Measurements from ENCODE around the gene CTNNA2.

The CTNNA2 gene

DNA sequence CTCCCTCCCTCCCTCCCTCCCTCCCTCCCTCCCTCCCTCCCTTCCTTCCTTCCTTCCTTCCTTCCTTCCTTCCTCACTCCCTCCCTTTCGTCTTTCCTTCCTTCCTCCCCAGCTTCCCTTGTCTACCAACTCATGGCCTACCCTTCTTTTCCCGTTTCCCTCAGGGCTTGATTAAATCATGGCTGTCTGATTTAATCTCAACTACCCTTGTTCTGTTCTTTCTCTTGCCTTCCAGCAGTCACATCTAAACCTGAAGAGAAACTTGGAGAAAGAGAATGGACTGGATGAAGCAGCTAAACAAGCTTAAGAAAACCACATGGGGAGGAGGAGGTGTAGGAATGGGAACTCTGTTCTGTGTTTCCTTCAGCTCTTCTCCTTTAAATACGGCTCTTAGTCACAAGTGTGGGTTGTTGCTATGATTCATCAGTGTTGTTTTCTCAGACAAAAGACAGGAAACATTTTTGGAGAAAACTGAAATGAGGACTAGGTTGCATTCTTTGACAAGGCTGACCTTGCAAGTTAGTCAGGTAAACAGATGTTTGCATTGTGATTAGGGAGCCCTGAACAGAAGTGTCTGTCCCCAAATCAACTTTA is 613.8 kb downstream of the CTNNA2 start:
- no peak overlapping the region for H2AFZ ChIP-seq (ENCODE audit: low read depth, low read length)
- no peak overlapping the region for H3K14ac ChIP-seq (ENCODE audit: low read length in 2 of 2)

DNA sequence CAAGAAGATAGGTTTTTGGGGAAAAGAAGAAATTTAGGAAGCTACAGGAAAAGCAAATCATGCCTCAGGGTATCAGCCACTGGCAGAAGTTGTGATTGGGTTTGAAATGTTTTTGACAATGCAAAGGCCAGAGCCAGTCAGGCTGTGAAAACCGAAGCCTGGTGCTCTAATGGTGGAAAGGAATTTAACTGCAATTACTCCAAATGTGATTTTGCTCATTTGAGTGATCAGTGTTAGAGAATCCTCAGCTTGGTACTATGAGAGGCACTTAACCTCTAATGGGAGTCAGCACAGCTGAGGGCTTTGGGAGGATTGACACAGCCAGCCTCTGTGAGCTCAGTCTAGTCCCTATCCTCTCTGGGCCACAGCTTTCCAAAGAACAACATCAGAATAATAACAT is 615.2 kb downstream of the CTNNA2 start:
- Histone ChIP-seq H2BK15ac (ENCODE audit: low read depth, poor library complexity, severe bottlenecking) (no peak overlapping the region), H3K18ac (ENCODE audit: low read depth in 1 of 2, low read length in 2 of 2) (no peak overlapping the region), H2AFZ (ENCODE audit: low read depth, low read length) (no peak overlapping the region), H4K91ac (ENCODE audit: low read length) (no peak overlapping the region), H3K9ac (ENCODE audit: low read length) (no peak overlapping the region), H3K9me3 (ENCODE audit: control insufficient read depth, low read length) (no peaks in the 10 kb centered on the region), H3K23ac (ENCODE audit: low read length in 2 of 2) (no peak overlapping the region), H2AK5ac (ENCODE audit: low read length, severe bottlenecking) (no peak overlapping the region), H3K27ac (ENCODE audit: low read length, poor library complexity, severe bottlenecking) (no peak overlapping the region), H2BK5ac (ENCODE audit: low read depth, low read length, poor library complexity, severe bottlenecking) (no peak overlapping the region), H2BK12ac (ENCODE audit: low read length in 2 of 2) (no peak overlapping the region), H3K4me2 (ENCODE audit: low read length, poor library complexity, severe bottlenecking) (no peak overlapping the region), H3K14ac (ENCODE audit: low read length in 2 of 2) (no peak overlapping the region), H2BK120ac (ENCODE audit: low read depth, low read length) (no peak overlapping the region), H4K8ac (ENCODE audit: low read length) (no peak overlapping the region), H3K27me3 (ENCODE audit: control insufficient read depth in 1 of 2, insufficient read depth in 1 of 2, low read length in 2 of 2) (peaks cover 0 to 5% of the 10 kb centered on the region in 2 experiments), H3K4me1 (ENCODE audit: control insufficient read depth, insufficient read depth, low read depth, low read length) (no peaks in the 10 kb centered on the region), H3K36me3 (ENCODE audit: control insufficient read depth in 1 of 2, insufficient read depth in 2 of 2, low read depth in 1 of 2, low read length in 2 of 2) (no peaks in the 10 kb centered on the region), H3K4me3 (ENCODE audit: insufficient read depth in 1 of 2, low read depth in 1 of 2, low read length in 2 of 2) (no peak overlapping the region), H3K4ac (ENCODE audit: low read depth in 1 of 2, low read length in 2 of 2) (no peak overlapping the region), H3K79me1 (replicated peaks; ENCODE audit: low read length, poor library complexity, severe bottlenecking) (no peaks in the 10 kb centered on the region)
- 38% methylated on average over 1 of the region's 1 CpG for WGBS
- DNase-seq: no peak

More for the DNA sequence above, 613.8 kb downstream of the CTNNA2 start:
- H2AK5ac ChIP-seq (ENCODE audit: low read length, severe bottlenecking): no peak overlapping the region
- no peak overlapping the region for H3K4me3 ChIP-seq (ENCODE audit: insufficient read depth in 1 of 2, low read depth in 1 of 2, low read length in 2 of 2)
- H3K79me1 ChIP-seq (replicated peaks; ENCODE audit: low read length, poor library complexity, severe bottlenecking): no peaks in the 10 kb centered on the region
- no peak overlapping the region for H3K23ac ChIP-seq (ENCODE audit: low read length in 2 of 2)
- H3K36me3 ChIP-seq (ENCODE audit: control insufficient read depth in 1 of 2, insufficient read depth in 2 of 2, low read depth in 1 of 2, low read length in 2 of 2): no peaks in the 10 kb centered on the region
- H3K4me2 ChIP-seq (ENCODE audit: low read length, poor library complexity, severe bottlenecking): no peak overlapping the region
- H3K4me1 ChIP-seq (ENCODE audit: control insufficient read depth, insufficient read depth, low read depth, low read length): no peaks in the 10 kb centered on the region
- no peak overlapping the region for H2BK15ac ChIP-seq (ENCODE audit: low read depth, poor library complexity, severe bottlenecking)
- DNase-seq: no peak
- 63% methylated on average over 3 of the region's 3 CpGs for WGBS
- H2BK12ac ChIP-seq (ENCODE audit: low read length in 2 of 2): no peak overlapping the region
- no peak overlapping the region for H2BK120ac ChIP-seq (ENCODE audit: low read depth, low read length)
- H4K91ac ChIP-seq (ENCODE audit: low read length): no peak overlapping the region
- H3K27ac ChIP-seq (ENCODE audit: low read length, poor library complexity, severe bottlenecking): no peak overlapping the region
- no peak overlapping the region for H3K18ac ChIP-seq (ENCODE audit: low read depth in 1 of 2, low read length in 2 of 2)
- no peak overlapping the region for H4K8ac ChIP-seq (ENCODE audit: low read length)
- H3K9me3 ChIP-seq (ENCODE audit: control insufficient read depth, low read length): no peaks in the 10 kb centered on the region
- H2BK5ac ChIP-seq (ENCODE audit: low read depth, low read length, poor library complexity, severe bottlenecking): no peak overlapping the region
- H3K27me3 ChIP-seq (ENCODE audit: control insufficient read depth in 1 of 2, insufficient read depth in 1 of 2, low read length in 2 of 2): peaks cover 0 to 10% of the 10 kb centered on the region in 2 experiments
- no peak overlapping the region for H3K4ac ChIP-seq (ENCODE audit: low read depth in 1 of 2, low read length in 2 of 2)
- no peak overlapping the region for H3K9ac ChIP-seq (ENCODE audit: low read length)

DNA sequence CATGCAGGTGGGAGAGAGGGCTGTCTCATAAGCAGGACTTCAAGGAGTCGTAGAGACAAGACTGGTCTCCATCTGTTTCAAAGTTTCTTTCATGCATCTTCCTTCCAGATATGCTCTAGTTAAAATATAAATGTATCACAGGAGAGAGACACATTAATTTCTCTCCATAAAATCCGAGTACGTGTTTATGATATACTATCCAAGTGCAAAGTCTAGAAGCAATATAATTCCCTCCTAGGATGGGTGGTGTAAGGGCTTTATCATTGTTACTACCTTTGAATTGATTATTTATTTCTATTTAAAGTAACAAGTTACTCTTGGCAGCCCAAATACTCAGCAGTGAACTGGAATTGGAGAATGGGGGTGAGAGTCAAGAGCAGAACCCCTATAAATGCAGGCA is 619.4 kb downstream of the CTNNA2 start:
- no peak overlapping the region for H3K4ac ChIP-seq (ENCODE audit: low read depth in 1 of 2, low read length in 2 of 2)
- no peak overlapping the region for H2AK5ac ChIP-seq (ENCODE audit: low read length, severe bottlenecking)
- H3K4me2 ChIP-seq (ENCODE audit: low read length, poor library complexity, severe bottlenecking): no peak overlapping the region
- H3K23ac ChIP-seq (ENCODE audit: low read length in 2 of 2): no peak overlapping the region
- no peak overlapping the region for H3K27ac ChIP-seq (ENCODE audit: low read length, poor library complexity, severe bottlenecking)
- H2BK15ac ChIP-seq (ENCODE audit: low read depth, poor library complexity, severe bottlenecking): no peak overlapping the region
- no peaks in the 10 kb centered on the region for H3K36me3 ChIP-seq (ENCODE audit: control insufficient read depth in 1 of 2, insufficient read depth in 2 of 2, low read depth in 1 of 2, low read length in 2 of 2)
- H2AFZ ChIP-seq (ENCODE audit: low read depth, low read length): no peak overlapping the region
- no peak overlapping the region for H4K91ac ChIP-seq (ENCODE audit: low read length)
- no peak overlapping the region for H3K4me3 ChIP-seq (ENCODE audit: insufficient read depth in 1 of 2, low read depth in 1 of 2, low read length in 2 of 2)
- H3K9ac ChIP-seq (ENCODE audit: low read length): no peak overlapping the region
- no peak for DNase-seq
- no peaks in the 10 kb centered on the region for H3K4me1 ChIP-seq (ENCODE audit: control insufficient read depth, insufficient read depth, low read depth, low read length)
- no peak overlapping the region for H4K8ac ChIP-seq (ENCODE audit: low read length)
- no peak overlapping the region for H2BK12ac ChIP-seq (ENCODE audit: low read length in 2 of 2)
- no peak overlapping the region for H3K18ac ChIP-seq (ENCODE audit: low read depth in 1 of 2, low read length in 2 of 2)
- H3K79me1 ChIP-seq (replicated peaks; ENCODE audit: low read length, poor library complexity, severe bottlenecking): no peaks in the 10 kb centered on the region
- peaks cover 0 to 5% of the 10 kb centered on the region in 2 experiments for H3K27me3 ChIP-seq (ENCODE audit: control insufficient read depth in 1 of 2, insufficient read depth in 1 of 2, low read length in 2 of 2)
- no CpG with 5 or more reads among the region's 3 CpGs for WGBS
- H3K9me3 ChIP-seq (ENCODE audit: control insufficient read depth, low read length): peaks cover 13% of the 10 kb centered on the region
- no peak overlapping the region for H3K14ac ChIP-seq (ENCODE audit: low read length in 2 of 2)
- no peak overlapping the region for H2BK5ac ChIP-seq (ENCODE audit: low read depth, low read length, poor library complexity, severe bottlenecking)
- H2BK120ac ChIP-seq (ENCODE audit: low read depth, low read length): no peak overlapping the region

DNA sequence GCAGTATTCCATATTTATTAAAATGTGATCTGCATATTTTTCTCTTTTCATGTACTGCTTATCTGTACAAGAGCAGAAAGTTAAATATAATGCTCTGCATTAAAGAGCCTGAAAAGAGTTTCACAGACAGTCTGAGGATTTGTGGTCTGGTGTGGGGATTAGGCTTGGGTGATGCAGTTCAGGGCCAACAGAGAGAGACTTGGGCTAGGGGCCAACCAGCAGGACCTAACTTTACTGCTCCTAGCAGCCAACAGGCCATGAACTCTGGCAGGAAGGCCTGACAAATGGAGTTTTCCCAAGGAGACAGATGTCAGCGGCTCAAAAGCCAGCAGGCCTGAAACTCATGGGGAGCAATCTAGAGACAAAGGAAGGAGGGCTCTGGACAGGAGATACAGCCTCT is 622.1 kb downstream of the CTNNA2 start:
- H3K9ac ChIP-seq (ENCODE audit: low read length): no peak overlapping the region
- 81% methylated on average over 1 of the region's 1 CpG for WGBS
- no peak overlapping the region for H2BK5ac ChIP-seq (ENCODE audit: low read depth, low read length, poor library complexity, severe bottlenecking)
- H3K4me3 ChIP-seq (ENCODE audit: insufficient read depth in 1 of 2, low read depth in 1 of 2, low read length in 2 of 2): no peak overlapping the region
- H3K14ac ChIP-seq (ENCODE audit: low read length in 2 of 2): no peak overlapping the region
- no peak overlapping the region for H2AFZ ChIP-seq (ENCODE audit: low read depth, low read length)
- H3K4ac ChIP-seq (ENCODE audit: low read depth in 1 of 2, low read length in 2 of 2): no peak overlapping the region
- no peak overlapping the region for H4K91ac ChIP-seq (ENCODE audit: low read length)
- H3K36me3 ChIP-seq (ENCODE audit: control insufficient read depth in 1 of 2, insufficient read depth in 2 of 2, low read depth in 1 of 2, low read length in 2 of 2): no peaks in the 10 kb centered on the region
- H3K27me3 ChIP-seq (ENCODE audit: control insufficient read depth in 1 of 2, insufficient read depth in 1 of 2, low read length in 2 of 2): peaks cover 0 to 5% of the 10 kb centered on the region in 2 experiments
- no peak overlapping the region for H2BK12ac ChIP-seq (ENCODE audit: low read length in 2 of 2)
- no peak overlapping the region for H2BK120ac ChIP-seq (ENCODE audit: low read depth, low read length)
- no peak overlapping the region for H2AK5ac ChIP-seq (ENCODE audit: low read length, severe bottlenecking)
- H3K4me1 ChIP-seq (ENCODE audit: control insufficient read depth, insufficient read depth, low read depth, low read length): no peaks in the 10 kb centered on the region
- no peak overlapping the region for H3K4me2 ChIP-seq (ENCODE audit: low read length, poor library complexity, severe bottlenecking)
- H2BK15ac ChIP-seq (ENCODE audit: low read depth, poor library complexity, severe bottlenecking): no peak overlapping the region
- H3K18ac ChIP-seq (ENCODE audit: low read depth in 1 of 2, low read length in 2 of 2): no peak overlapping the region
- H3K23ac ChIP-seq (ENCODE audit: low read length in 2 of 2): no peak overlapping the region
- no peaks in the 10 kb centered on the region for H3K79me1 ChIP-seq (replicated peaks; ENCODE audit: low read length, poor library complexity, severe bottlenecking)
- H3K27ac ChIP-seq (ENCODE audit: low read length, poor library complexity, severe bottlenecking): no peak overlapping the region
- no peak for DNase-seq
- peaks cover 13% of the 10 kb centered on the region for H3K9me3 ChIP-seq (ENCODE audit: control insufficient read depth, low read length)
- H4K8ac ChIP-seq (ENCODE audit: low read length): no peak overlapping the region
